GM18520 (cell line): Measurements from ENCODE around the gene BICC1.

ENCODE experiments used
- ATAC-seq: cut with Tn5 transposase; IDR thresholded peaks from one replicate; pipeline ENCODE4 v1.9.1; 2021; ENCODE audit not compliant: unreplicated experiment

BICC1 gene

DNA sequence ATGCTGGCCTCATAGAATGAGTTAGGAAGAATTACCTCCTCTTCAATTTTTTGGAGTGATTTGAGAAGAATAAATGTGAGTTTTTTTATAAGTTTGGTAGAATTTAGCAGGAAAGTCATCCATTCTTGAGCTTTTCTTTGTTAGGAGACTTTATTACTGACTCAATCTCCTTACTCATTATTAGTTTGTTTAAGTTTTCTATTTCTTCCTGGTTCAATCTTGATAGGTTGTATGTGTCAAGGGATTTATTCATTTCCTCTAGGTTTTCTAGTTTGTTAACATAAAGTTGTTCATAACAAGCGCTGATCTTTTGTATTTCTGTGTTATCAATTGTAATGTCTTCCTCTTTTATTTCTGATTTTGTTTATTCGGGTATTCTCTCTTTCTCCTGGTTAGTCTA lies 47.4 kb downstream of the BICC1 start:
- no peak for ATAC-seq

GRCh38 chr10:58565271-58565670 lies 52.6 kb downstream of the BICC1 start:
- ATAC-seq, result no peak

DNA sequence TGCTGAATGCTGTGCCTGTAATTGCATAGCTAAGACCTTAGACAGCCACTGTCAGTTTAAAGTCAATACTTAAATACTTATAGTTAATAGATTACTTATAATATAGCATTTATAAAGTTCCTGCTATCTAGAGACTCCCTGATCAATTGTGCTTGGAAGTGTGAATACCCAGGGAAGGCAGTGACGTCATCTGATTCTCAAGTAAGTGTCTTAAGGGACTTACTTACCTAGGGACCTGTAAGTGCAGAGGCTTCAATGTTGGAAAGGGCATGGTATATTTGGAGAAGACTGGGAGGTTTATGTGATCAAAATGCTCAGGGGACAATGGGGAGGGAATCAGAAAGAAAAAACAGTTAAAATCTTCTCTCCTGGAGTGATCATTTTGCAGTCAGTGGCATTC lies 55.0 kb downstream of the BICC1 start:
- ATAC-seq, result no peak

DNA sequence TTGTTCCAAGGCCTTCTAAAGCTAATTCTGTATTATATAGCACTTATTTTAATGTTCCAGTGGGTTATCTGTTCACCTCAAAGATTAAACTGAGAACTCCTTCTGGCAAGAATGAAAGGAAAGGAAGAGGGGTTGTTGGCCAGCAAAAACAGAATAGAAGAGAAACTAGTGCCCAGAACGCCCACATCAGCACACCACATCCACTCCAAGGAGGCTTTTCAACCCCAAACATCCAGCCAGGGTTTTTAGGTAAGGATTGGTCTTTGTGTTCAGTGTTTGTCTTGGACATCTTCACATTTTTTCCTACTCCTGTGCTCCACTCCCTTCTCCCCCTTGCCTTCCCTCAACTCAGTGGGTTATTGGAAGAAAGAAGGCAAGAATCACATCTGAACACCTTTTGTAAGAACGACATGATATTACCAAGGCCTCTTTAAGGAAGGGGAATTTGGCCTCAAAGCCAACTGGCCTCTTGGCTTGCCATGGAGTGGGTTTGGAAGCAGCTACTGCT lies 55.8 kb downstream of the BICC1 start:
- ATAC-seq, result no peak

DNA sequence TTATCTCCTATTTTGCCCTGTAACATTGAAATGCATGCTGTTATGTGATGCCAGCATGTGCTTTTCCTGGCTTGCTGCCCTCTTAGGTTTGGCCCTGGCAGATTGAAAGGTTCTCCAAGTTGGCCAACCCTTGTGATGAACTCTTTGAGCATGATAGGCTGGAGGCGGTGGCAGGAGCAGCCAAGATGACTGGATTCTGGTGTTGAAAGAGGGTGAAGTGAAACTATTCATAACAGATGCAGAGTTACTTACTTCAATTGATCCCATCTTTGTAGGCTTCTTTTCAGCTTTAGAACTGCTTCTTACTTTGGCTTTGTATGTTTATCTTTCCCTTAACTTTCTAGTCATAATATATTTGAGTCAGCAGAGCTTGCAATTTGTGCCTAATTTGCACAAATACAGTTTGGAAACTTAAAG lies 57.6 kb downstream of the BICC1 start:
- no peak for ATAC-seq

DNA sequence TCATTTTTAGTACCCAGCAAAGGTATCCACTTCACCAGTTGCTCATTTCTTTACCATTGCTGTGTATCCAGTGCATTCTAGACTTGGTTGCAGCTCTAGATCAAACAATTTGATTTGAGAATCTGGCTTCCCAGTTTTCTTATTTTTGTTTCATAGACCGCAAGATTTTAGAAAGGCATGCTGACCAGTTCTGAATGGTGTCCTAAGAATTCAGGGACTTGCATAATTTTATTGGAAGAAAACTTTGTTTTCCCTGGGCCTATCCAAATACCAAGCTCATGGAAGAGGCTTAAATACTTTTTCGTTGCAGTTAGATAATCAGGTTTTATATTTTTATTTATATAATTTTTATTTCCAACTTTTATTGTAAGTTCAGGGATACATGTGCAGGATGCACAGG lies 58.3 kb downstream of the BICC1 start:
- no peak for ATAC-seq

GRCh38 chr10:58573144-58573543 lies 60.5 kb downstream of the BICC1 start:
- no peak for ATAC-seq

- no peak for ATAC-seq
Observed at GRCh38 chr10:58574058-58574457, 61.4 kb downstream of the BICC1 start.

DNA sequence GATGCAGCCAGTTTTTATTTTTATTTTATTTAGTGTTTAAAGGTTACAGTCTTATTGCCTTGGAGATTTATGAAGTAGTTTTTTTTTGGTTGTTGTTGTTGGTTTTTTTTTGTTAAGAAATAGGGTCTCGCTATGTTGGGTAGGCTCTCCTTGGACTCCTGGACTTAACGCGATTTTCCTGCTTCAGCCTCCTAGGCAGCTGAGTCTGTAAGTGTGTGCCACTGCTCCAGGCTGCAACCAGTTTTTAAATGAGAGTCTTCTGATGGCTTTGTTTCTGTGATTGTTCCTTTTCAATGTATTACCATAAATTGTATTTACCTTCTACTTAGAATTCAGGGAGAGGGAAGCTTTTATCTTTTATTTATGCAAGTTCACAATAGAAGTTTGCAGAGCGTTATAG lies 62.8 kb downstream of the BICC1 start:
- no peak for ATAC-seq

DNA sequence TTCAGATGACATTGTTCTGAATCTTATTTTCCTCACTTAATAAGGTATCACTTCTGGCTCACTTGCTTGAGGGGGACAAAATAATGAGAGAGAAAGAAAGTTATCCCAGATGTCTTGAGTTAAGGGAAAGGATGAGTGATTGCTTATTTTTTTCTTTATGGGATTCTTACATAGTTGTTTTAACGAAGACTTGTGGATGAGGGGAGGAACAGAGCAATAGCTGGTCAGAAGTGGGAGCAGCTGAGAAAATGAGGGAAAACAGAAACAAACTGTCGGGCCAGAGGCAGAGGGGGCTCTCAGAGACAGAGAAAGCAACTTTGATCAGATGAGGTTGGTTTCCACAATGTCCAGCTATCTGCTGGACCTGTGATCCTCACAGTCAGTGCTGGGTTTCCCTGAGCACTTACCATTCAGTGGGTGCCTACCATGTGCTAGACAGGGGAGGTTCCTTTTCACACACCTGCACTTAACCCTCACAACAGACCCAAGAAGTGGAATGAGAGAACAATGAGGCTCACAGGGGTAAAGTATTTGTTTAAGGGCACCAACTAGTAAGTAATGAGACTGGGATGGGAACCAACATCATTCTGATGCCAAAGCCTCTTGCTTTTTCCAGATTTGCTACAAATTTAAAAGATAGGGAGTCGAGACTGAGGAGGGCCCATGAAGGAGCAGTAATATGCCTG lies 64.2 kb downstream of the BICC1 start:
- ATAC-seq, result no peak

- no peak for ATAC-seq
Observed at GRCh38 chr10:58577437-58577777, 64.7 kb downstream of the BICC1 start.

DNA sequence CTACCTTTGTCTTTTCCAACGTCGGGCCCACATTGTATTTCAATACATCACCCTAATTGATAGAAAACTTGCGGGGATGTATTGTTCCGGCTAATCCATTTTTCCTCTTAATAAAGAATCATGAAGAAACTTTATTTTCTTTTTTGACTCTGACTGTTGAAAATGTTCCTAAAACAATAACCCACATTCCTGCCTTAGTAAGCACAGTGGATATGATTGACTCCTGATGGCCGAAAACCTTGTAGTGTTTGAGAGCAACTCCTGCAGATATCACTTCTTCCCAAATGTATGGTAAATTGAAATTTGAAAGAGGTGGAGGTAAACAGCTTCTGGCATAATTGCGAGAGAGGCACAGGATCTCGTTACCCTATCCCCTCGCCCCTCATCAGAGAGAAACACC lies 65.7 kb downstream of the BICC1 start:
- no peak for ATAC-seq

DNA sequence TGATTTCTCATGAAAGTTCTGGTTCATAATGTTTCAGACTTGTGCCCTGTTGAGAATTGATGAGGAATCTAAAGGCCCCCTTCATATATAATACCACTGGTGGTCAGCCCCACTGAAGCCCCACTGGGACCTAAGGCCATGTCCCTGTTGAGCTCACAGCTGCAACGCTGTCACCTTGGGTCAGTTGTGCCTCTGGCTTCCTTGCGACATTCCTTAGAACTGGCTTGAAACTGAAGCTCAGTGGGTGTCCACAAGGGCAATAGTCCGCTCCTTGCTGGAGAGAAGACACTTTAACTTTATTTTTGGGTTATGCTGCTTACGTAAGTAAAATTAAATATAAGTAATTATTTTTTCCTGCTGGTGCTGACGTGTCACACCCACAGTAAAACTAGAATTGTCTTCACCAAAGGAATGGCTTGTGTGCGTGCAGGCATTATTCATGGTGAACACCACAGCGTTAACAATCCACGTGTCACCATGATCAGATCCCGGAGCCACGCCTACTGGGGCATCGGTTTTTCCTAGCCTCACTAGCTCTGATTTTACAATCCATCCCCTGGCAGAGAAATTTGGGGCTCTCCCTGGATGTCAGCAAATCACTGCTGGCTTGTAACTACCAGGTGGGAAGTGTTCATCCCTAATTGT lies 66.5 kb downstream of the BICC1 start:
- no peak for ATAC-seq

GRCh38 chr10:58582045-58582444 lies 69.4 kb downstream of the BICC1 start:
- no peak for ATAC-seq

GRCh38 chr10:58585435-58585834 lies 72.8 kb downstream of the BICC1 start:
- ATAC-seq, result no peak

DNA sequence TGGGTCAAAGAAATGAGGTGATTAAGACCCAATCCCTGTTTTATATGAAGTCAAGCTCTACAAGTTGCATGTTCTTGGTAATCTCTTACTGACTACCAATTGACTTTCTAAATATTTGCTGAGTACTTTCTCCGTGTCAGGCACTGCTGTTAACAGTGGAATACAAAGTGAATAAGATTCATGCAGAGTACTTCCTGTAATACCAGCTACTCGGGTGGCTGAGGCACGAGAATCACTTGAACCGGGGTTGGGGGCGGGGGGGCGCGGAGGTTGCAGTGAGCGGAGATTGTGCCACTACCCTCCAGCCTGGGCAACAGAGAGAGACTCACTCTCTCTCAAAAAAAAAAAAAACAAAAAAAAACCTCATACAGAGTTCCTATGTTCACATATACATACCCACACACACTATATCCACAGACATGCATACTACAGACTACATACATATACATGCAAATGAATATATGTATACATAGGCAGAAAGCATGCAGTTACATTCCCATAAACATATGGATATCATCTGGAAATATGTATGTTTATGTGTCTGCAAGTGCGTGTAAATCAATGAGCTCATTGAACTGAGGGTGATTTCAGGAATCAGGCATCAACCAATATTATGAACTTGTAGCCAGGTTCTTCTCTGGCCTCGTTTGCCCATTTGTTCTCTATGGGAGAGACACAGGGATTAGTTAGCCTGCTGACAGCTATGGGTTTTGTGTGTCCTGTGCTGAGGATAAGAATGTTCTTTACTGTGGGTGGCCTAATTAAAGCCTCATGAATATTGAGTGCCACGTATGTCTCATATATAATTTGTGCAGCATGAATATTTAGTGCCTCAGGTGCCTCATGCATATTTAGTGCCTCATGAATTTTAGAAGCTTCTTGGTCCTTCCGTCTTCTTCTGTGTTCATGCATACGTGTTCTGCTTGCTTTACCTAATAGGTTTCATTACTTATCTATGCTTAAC lies 73.9 kb downstream of the BICC1 start:
- no peak for ATAC-seq

DNA sequence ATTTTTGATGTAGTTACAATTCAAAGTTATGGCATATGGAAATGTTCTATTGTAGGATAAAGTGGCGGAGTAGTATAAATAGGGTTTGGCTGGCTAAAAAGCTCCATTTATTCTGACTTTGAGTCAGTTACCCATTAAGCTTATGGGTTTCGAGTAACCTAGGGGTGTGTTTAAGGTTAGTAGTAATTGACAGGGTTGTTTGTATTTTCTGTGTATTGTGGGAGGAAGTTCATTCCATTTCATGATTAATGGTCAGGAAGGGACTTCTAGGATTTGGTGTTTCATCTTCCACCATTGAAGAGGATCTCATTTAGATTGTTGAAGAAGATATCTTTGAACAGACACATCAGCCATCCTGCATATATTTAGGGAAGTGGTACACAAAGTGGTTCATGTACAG lies 75.0 kb downstream of the BICC1 start:
- ATAC-seq, result no peak

DNA sequence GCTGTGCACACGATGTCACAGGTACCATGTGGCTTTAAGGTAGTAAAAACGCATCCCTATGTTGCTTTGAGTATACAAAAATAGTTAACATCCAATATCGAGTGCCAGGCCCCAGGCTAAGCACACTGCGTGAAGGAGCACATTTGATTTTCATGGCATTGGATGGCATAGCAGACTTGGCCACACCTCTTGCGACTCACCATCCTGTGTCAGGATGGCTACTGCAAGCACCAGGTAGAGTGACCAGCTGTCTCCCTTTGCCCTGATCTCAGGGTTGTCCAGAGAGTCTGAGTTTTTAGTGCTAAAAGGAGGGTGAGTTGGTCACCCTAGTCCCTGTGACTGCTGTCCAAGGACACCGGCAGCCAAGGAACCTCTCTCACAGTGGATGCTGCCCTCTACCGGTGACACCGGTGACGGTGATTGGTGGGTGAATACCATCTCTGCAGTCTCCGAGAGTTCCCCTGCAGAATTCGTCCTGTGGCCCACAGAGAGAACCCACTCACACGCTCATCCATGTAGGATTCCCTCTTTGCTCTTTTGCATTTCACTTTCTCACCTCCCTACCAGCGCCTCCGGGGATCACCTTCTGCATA lies 76.1 kb downstream of the BICC1 start:
- ATAC-seq, result no peak

- no peak for ATAC-seq
Observed at GRCh38 chr10:58590152-58590840, 77.6 kb downstream of the BICC1 start.

GRCh38 chr10:58590924-58591323 lies 78.3 kb downstream of the BICC1 start:
- no peak for ATAC-seq

DNA sequence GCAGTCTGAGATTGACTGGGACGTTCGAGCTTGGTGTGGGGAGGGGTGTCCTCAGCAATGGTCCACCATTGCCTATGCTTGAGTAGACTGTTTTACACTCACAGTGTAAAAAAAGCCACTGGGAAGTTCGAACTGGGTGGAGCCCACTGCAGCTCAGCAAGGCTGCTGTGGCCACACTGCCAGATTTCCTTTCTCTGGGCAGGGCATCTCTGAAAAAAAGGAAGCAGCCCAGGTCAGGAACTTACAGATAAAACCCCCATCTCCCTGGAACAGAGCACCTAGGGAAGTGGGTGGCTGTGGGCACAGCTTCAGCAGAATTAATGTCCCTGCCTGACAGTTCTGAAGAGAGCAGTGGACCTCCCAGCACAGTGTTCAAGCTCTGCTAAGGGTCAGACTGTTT lies 80.3 kb downstream of the BICC1 start:
- ATAC-seq, result no peak
